Measurements from ENCODE around the gene STPG3. TPM values are rescaled to one million over a fixed set of nuclear protein-coding genes. Genes with fewer than 3 reads are reported as not detected.

STPG3 gene
- total and polyA plus RNA-seq, 2 of the 4 experiments (the other 2 are of a cell fraction), result not detected

DNA sequence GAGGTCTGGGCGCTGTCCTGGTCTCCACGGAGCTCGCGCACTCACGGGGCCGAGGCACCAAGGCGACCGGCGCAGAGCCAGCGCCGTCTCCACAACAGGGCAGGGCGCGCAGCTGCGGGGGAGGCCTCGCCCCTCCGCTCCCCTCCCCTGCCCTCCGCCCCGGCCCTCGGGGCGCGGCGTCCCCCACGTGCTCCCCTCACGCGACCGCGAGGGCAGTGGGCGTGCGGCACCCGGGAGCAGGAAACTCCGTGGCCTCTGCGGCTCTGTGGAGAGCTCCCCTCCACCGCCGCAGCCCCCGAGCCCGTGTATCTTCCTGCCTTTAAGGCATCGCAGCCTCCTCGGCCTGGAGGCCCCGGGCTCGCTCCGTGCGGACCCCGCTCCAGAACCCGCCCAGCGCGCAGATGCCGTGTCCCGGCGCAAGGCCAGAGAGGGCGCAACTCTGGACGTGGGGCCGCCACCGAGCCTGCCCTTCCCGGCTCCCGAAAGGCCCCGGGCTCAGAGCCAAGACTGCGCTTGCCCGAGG, 10.7 kb upstream of the STPG3 start (continued):
- TF ChIP-seq RCOR1 (IDR thresholded peaks at IDR 0.05; ENCODE audit: insufficient replicate concordance, low read length), result no peak

DNA sequence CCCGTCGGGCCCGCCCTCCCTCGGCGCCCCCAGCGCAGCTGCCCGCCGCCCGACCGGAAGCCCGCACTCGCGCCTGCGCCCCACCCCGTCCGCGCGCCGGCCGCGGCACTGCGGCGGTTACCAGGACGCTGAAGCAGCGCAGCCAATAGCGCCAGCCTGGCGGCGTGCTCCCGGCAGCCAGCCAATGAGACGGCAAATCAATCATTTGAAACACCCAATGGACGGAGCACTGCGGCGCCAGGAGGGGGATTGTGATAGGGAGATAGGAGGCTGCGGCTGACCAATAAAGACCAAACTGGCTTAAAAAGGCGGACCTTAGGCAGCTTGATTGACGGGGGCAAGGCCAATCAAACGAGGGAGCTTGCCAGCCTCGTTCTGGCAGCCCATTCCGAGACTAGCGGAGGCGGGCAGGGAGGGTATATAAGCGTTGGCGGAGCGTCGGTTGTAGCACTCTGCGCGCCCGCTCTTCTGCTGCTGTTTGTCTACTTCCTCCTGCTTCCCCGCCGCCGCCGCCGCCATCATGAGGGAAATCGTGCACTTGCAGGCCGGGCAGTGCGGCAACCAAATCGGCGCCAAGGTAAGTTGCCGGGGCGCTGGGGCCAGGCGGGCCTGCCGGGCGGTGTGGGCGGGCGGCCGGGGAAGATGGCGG, 10.1 kb upstream of the STPG3 start, which contains the start of gene TUBB4B:
TSS of gene TUBB4B (plus strand) at position 447 of the 649 bp plus-strand sequence. CDS start at position 521, 74 bp downstream.
- BruUV-seq (replicated peaks), result no TSS peak
- dilution Hi-C loops (cut with HindIII; ENCODE audit: low sequenced_read_pairs, unreplicated experiment), result no loop called here
- in situ Hi-C loops (cut with MboI; ENCODE audit: low sequenced_read_pairs), result no loop called here
- TF ChIP-seq RFX5 (IDR thresholded peaks at IDR 0.05; ENCODE audit: low read depth, low read length) (peak; percentile 5; the same call in 1 of the 2 replicates), RCOR1 (IDR thresholded peaks at IDR 0.05; ENCODE audit: insufficient replicate concordance, low read length) (no peak), BHLHE40 (IDR thresholded peaks at IDR 0.05; ENCODE audit: low read depth, low read length) (no peak), NFE2L2 (IDR thresholded peaks at IDR 0.05; ENCODE audit: low read depth, low read length) (no peak), POLR2A (IDR thresholded peaks at IDR 0.05; ENCODE audit: low read depth, low read length) (peak; percentile 100), MXI1 (IDR thresholded peaks at IDR 0.05; ENCODE audit: borderline replicate concordance, low read depth, low read length) (peak; percentile 71; the same call in 1 of the 2 replicates), SMC3 (IDR thresholded peaks at IDR 0.05; ENCODE audit: low read depth, low read length) (no peak), CEBPB (IDR thresholded peaks at IDR 0.05; ENCODE audit: low read depth, low read length) (no peak), RAD21 (IDR thresholded peaks at IDR 0.05; ENCODE audit: low read length) (no peak), MAZ (IDR thresholded peaks at IDR 0.05; ENCODE audit: borderline replicate concordance, low read depth, low read length) (no peak; the same call in 1 of the 2 replicates)
- TF ChIP-seq, protein P1, sequence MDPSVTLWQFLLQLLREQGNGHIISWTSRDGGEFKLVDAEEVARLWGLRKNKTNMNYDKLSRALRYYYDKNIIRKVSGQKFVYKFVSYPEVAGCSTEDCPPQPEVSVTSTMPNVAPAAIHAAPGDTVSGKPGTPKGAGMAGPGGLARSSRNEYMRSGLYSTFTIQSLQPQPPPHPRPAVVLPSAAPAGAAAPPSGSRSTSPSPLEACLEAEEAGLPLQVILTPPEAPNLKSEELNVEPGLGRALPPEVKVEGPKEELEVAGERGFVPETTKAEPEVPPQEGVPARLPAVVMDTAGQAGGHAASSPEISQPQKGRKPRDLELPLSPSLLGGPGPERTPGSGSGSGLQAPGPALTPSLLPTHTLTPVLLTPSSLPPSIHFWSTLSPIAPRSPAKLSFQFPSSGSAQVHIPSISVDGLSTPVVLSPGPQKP (IDR thresholded peaks at IDR 0.05; ENCODE audit: borderline replicate concordance, low read depth, low read length), result no peak
- TF ChIP-seq, protein P2, sequence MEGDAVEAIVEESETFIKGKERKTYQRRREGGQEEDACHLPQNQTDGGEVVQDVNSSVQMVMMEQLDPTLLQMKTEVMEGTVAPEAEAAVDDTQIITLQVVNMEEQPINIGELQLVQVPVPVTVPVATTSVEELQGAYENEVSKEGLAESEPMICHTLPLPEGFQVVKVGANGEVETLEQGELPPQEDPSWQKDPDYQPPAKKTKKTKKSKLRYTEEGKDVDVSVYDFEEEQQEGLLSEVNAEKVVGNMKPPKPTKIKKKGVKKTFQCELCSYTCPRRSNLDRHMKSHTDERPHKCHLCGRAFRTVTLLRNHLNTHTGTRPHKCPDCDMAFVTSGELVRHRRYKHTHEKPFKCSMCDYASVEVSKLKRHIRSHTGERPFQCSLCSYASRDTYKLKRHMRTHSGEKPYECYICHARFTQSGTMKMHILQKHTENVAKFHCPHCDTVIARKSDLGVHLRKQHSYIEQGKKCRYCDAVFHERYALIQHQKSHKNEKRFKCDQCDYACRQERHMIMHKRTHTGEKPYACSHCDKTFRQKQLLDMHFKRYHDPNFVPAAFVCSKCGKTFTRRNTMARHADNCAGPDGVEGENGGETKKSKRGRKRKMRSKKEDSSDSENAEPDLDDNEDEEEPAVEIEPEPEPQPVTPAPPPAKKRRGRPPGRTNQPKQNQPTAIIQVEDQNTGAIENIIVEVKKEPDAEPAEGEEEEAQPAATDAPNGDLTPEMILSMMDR (conservative IDR thresholded peaks at IDR 0.05; ENCODE audit: low read depth, low read length), result 0 out of 2 replicates have a peak, but pooled peaks have one; percentile 5

More for the DNA sequence above, 10.1 kb upstream of the STPG3 start, which contains the start of gene TUBB4B:
- Histone ChIP-seq H2BK5ac (ENCODE audit: low read depth, low read length, poor library complexity, severe bottlenecking) (peak within 1 kb of the TSS; percentile 81), H3K56ac (ENCODE audit: extremely low read depth, insufficient read depth, low read length) (peak within 1 kb of the TSS; percentile 77), H2AK5ac (ENCODE audit: low read depth, low read length) (peak within 1 kb of the TSS; percentile 94), H3K27me3 (ENCODE audit: control insufficient read depth, insufficient read depth, low read length) (no peaks in the 10 kb centered on the region), H2BK15ac (ENCODE audit: low read depth, low read length) (no peak within 1 kb of the TSS), H4K91ac (ENCODE audit: insufficient read depth, low read depth, low read length) (peak within 1 kb of the TSS; percentile 76), H2AK9ac (replicated peaks; ENCODE audit: low read depth, low read length, poor library complexity) (peak within 1 kb of the TSS; percentile 97), H3K18ac (ENCODE audit: low read depth, low read length) (no peak within 1 kb of the TSS; the same call in 1 of the 2 replicates), H3K27ac (ENCODE audit: insufficient read depth, low read length) (peak within 1 kb of the TSS; percentile 91), H3K4ac (ENCODE audit: low read depth, low read length) (peak within 1 kb of the TSS; percentile 87), H3K36me3 (ENCODE audit: control insufficient read depth, insufficient read depth, low read length) (peaks cover 19% of the 10 kb centered on the region), H3K9me3 (ENCODE audit: control insufficient read depth, insufficient read depth, low read length) (no peaks in the 10 kb centered on the region), H3K79me1 (ENCODE audit: low read depth in 1 of 2, low read length in 2 of 2) (peaks cover 12 to 55% of the 10 kb centered on the region in 2 experiments; a peak in 3 of 4 replicates), H3K14ac (replicated peaks; ENCODE audit: low read depth, low read length) (peak within 1 kb of the TSS; percentile 91), H4K8ac (ENCODE audit: low read depth in 2 of 2, low read length in 2 of 2) (peak within 1 kb of the TSS; percentile 36 to 77; a peak in 2 of 4 replicates), H3K9ac (ENCODE audit: low read depth, low read length) (peak within 1 kb of the TSS; percentile 90), H3K4me1 (ENCODE audit: control insufficient read depth, insufficient read depth, low read length) (peaks cover 9% of the 10 kb centered on the region; the same call in 1 of the 2 replicates), H3K9me1 (ENCODE audit: insufficient read depth, low read length) (peaks cover 4% of the 10 kb centered on the region), H3K4me2 (ENCODE audit: low read depth, low read length) (peak within 1 kb of the TSS; percentile 94), H4K20me1 (ENCODE audit: insufficient read depth, low read length) (peaks cover 38% of the 10 kb centered on the region), H2AFZ (replicated peaks; ENCODE audit: low read length, poor library complexity) (peak within 1 kb of the TSS; percentile 91), H2BK20ac (ENCODE audit: low read depth, low read length) (no peak within 1 kb of the TSS), H3K23ac (ENCODE audit: low read depth, low read length) (peak within 1 kb of the TSS; percentile 94), H2BK120ac (ENCODE audit: low read depth, low read length) (peak within 1 kb of the TSS; percentile 43), H4K5ac (ENCODE audit: low read depth, low read length) (peak within 1 kb of the TSS; percentile 10), H3K4me3 (ENCODE audit: insufficient read depth, low read depth, low read length) (peak within 1 kb of the TSS; percentile 59)
- POLR2A ChIA-PET (ENCODE audit: unreplicated experiment), result interaction anchor here (0.5 to 0.9 kb wide), 8 partner anchors 14 to 117 kb away, joined by 3 to 5 read pairs (median 4); partner anchors contain the start of genes NELFB and RNF208
- DNase-seq (peak; percentile 100), ATAC-seq (ENCODE audit: low read depth) (peak; percentile 81)
- CTCF ChIA-PET, result no interaction called here
- 1% methylated on average over 16 of the region's 67 CpGs; no CpG with 5 or more reads in 1 of the 2 experiments for WGBS, 2 experiments (ENCODE audit: extremely low coverage in 2 of 2, insufficient read length in 1 of 2)
- intact Hi-C loops (cut with micrococcal nuclease), result no loop called here

Measured in IMR-90 (cell line).